NCI-H1105 (cell line): ENCODE results near the gene FBF1.

ENCODE experiments used
- DNase-seq: peaks from one replicate; lab custom pipeline; 2025; lab: John Stamatoyannopoulos, UW

The FBF1 gene

DNA sequence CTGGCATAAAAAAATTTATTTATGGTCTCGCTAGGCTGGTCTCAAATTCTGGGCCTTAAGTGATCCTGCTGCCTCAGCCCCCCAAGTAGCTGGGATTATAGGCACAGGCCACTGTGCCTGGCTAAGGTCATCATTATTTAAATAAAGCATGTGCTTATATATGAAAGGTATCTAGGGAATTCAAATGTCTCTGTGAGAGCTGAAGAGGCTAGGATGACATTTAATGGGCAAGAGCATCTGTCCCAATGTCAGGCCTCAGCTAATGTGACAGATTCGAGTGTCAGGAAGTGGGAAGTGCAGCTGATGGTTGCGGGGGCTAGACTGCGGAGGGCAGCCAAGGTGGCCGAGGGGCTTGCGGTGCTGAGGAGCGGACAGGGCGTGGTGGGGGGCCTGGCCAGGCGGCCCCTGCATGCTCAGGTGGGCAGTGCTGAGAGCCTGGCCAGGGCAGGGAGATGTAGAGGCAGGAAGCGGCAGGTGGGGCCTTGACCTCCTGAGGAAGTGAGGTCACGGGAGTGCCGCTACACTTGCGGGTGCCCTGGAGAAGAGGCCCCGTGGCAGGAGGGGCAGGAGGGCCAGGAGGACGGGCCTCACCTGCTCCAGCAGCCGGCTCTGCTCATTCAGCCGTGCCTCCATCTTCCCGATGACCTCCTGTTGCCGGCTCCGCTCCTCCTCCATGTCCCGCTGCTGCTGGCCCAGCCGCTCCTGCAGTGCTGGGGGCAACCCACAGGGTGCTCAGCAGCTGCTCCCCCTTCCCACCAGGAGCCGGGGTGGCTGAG is 23.5 kb downstream of the FBF1 start:
- no peak for DNase-seq

DNA sequence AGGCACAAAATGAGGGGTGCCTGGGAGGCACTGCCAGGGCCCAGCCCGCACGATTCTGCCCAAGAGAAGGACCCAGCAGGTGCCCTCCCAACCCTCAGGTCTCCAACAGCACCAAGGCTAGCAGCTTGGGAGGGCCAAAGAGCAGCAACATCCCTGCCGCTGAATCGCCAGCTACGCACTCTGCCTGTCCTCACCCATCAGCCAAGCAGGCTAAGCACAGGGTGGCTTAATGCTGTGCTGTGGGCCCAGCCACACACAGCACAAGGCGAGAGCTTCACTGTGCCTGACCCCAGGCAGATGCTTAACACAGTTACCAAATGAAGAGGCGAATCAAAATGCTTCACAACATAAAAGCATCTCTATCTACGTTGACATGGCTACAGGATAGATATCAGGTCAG is 25.6 kb downstream of the FBF1 start:
- DNase-seq = no peak

DNA sequence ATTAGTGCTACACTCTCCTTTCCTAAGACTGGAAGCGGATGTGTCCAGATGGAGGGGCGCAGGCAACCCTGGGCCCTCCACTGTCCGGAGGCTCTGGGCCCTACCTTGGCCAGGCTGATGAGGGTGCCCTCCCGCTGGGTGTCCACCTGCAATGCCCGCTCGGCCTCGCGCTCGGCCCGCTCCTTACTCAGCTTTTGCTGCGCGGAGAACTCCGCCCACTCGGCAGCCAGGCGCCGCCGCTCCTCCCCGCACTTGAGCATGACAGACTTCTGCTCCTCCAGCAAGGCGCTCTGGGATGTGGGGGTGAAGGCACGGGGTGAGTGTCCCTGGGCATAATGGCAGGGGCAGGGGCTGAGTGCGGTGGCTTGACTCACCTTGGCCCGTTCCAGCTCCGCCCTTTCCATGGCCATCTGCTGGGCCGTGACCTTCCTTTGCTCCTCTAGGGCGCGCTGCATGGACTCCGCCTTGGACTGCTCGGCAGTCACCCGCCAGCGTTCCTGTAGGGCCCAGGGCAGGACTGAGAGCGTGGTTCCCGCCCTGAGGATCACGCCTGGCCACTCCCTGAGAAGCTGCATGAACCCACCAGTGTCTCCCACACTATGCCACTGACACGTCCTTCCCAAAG is 26.1 kb downstream of the FBF1 start:
- DNase-seq = no peak

DNA sequence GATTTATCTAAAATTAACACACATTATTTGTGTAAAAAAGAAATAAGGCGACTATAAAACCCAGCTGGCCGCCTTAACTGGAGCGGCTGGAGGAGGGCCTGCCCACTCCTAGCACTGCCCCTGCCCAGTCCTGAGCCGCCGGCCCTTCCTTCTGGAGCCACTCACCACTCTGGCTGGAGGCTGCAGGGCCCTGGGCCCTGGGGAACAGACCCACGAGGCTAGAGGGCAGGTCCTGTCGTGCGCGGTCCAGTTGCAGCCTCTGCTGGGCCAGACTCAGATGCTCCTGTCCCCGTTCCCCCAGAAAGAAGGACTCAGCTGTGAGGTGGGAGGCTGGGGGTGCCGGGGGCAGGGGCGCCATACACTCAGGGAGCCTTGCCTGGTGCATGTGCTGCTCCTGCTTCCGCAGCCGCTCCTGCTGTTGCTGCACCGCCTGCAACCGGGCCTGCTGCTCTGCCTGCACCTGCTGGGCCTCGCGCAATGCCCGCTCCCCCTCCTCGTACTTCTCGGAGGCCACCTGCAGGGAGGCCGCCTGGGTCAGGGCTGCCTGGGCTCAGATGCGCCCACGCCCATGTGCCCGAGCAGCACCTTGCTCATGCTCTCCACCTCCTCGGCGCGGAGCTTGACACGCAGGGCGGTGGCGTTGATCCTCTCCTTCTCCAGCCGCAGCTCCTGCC is 27.2 kb downstream of the FBF1 start:
- no peak for DNase-seq

DNA sequence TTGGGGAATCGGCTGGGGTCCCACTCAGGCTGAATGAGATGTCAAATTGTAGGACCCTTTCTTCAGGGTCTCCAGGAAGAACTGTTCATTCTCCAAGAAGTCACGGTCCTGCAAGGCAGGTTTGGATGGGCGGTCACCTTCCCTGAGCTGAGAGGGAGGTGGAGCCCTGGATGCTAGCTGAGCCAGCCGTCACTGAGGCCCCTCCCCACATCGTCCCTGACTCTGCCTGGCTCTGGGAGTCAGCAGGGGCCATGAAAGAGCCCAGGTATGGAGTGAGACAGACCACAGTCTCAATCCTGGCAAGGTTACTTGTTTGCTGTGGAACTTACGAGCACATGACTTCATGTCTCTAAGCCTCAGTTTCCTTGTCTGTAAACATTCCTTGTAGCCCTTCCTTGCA is 30.1 kb downstream of the FBF1 start:
- DNase-seq = peak; percentile 26

DNA sequence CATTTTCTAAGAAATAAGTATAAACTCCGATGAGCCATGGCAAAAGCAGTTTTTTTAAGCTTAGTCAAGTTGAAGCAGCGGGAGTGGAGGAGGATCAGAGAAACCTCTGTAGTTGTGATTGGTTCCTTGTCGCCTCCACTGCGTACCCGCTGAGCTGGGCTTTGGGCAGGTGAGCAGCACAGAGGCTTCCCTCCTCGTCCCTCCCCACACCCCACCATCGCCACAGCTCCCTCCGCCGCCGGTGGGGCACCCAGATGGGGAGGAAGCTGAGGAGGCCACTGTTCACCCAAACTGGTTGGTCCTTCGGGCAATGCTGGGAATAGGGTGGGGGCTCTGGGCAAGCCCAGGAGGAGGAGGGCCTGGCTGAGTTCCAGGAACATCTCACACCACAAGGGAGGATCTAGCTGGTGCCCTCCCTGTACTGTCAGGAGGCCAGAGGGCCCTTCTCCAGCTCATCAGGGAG is 31.0 kb downstream of the FBF1 start:
- peak; percentile 82 for DNase-seq

DNA sequence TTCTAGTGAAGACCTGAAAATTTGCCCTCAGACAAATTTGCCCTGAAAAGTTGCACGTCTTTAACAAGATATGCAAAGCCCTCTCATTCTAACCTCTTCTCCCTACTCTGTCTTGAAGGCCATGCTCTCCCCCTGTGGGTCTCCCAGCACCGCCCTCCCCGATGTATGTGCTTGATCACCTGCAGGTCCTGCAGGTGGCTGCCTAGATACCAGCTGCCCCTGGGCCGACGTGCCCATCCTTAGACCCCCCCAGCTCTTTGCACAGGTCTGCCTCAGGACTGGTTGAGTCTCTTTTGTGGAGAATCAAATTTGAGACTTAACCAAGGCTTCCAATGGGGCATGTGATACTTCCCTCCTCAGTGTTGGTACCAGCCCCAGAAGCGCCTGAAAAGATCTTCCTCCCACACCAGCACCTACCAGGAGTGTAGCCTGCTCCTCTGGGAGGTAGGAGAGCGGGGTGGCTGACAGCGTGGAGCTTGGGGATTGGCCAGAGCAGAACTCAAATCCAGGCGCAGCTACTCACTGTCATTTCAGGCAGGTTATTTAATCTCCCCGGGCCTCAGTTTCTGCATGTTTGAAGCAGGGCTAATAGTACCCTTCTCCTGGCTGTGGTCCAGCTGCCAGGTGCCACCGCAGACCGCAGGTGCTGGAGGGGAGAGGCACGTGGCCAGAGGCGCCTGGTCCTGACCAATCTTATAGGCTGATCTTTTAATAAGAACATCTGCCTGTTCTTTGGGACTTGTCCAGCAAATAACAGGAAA is 31.6 kb downstream of the FBF1 start:
- DNase-seq = peak; percentile 95

DNA sequence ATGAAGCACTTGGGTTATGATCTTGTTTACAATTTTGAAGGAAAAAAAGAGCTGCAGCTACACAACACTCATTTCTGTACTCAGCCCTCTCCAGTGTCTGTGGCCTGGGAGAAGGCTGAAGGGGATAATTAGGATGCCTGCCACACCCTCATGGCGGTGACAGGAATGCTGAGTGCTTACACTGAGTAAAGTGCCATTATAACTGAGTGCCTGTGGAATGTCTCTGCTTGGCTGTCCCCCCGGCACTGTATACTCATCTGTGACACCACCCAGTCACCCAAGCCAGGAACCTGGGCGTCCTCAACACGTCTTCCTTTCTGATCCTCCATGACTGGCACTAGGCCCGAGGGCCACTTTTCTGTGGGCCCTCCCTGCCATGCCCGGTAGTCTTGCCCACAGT is 32.6 kb downstream of the FBF1 start:
- peak; percentile 49 for DNase-seq

DNA sequence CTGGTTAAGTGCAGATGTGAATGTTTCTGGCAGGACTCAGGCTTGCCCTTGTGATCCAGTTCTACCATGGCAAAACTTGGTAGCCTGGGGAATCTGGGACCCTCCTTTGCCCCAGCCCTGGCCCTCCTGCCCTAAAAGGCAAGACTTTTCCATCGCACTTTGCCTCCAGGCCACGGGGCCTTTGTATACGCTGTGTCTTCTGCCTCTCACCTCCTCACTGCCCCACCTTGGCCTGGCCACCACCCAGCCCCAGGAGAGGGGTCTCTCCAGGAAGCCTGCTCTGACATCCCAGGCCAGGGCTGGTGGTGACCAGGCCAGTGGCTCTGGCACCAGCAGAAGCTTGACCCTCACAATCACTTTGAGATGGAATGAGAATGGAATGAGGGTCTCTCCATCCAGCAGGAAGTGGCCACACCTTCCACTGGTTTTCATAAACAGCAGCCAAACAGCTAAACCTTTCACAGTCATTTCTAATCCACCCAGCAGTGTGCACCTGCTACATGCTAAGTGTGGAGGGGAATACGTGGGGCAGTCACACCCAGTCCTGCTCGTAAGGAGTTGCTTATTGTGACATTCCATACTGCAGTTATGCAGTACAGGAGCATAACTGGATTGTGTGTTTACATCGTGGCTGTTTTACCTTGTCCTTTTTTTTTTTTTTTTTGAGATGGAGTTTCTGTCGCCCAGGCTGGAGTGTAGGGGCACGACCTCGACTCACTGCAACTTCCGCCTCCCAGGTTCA is 34.5 kb downstream of the FBF1 start:
- DNase-seq = no peak

DNA sequence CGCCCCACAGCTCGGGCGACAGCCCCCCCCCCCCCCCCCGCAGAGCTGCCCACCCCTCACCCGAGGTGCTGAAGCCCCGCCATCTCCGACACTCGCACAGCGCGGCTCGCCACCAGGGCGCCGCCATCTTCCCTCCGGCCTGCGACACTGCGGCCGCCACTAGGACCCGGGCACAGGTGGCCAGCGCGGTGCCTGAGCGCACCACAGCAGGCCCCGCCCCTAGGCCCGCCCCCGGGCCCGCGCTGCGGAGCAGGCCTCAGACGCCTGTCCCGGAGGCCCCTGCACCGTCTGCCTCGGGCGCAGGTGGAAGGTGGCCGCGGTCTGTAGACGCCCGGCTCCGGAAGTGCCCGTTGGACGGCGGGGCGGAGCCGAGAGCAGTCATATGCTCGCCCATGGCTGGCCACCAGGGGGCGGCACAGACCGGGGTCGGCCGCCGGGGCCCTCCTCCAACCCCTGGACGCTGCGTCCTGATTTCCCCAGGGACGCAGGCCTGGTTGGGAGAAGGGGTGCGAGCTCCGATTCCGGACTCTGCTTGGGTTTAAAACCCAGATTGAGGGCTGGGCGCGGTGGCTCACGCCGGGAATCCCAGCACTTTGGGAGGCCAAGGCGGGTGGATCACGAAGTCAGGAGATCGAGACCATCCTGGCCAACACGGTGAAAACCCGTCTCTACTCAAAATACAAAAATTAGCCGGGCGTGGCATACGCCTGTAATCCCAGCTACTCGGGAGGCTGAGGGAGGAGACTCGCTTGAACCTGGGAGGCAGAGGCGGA is 35.9 kb downstream of the FBF1 start, which contains the start of gene MRPL38:
MRPL38 (minus strand) TSS at position 136 of the 773 bp plus-strand sequence; CDS start at position 127, 9 bp downstream.
- peak; percentile 94 for DNase-seq

DNA sequence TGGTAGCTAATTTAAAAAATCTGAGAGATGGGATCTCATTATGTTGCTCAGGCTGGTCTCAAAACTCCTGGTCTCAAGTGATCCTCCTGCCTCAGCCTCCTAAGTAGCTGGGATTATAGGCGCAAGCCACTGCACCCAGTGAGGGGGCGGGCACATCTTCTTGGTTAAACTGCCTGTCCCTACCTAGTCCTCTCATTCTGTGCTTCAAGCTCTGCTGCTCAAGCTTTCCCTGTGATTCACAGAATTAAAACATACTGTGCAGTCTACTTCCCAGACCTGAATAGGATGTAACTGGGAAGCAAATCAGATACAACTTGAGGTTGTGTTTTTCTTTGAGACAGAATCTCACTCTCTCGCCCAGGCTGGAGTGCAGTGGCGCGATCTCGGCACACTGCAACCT is 38.4 kb downstream of the FBF1 start:
- DNase-seq = no peak

DNA sequence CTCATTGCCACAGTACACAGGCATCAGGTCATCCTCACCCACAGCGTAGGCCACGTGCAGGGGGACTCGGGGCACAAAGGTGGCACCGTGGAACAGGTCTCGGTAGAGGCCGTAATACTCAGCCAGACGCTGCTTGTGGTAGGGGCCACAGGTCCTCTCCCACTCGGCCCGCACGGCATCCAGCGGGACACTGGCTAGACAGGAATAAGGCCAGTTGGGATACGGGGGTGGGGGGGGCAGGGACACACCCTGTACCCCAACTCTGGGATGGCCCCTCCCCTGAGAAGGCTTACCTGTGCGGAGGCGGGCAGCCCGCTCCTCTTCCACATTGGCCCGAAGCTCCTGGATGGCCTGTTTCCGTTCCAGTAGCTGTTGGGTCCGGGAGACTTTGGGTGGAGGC is 39.1 kb downstream of the FBF1 start:
- no peak for DNase-seq

DNA sequence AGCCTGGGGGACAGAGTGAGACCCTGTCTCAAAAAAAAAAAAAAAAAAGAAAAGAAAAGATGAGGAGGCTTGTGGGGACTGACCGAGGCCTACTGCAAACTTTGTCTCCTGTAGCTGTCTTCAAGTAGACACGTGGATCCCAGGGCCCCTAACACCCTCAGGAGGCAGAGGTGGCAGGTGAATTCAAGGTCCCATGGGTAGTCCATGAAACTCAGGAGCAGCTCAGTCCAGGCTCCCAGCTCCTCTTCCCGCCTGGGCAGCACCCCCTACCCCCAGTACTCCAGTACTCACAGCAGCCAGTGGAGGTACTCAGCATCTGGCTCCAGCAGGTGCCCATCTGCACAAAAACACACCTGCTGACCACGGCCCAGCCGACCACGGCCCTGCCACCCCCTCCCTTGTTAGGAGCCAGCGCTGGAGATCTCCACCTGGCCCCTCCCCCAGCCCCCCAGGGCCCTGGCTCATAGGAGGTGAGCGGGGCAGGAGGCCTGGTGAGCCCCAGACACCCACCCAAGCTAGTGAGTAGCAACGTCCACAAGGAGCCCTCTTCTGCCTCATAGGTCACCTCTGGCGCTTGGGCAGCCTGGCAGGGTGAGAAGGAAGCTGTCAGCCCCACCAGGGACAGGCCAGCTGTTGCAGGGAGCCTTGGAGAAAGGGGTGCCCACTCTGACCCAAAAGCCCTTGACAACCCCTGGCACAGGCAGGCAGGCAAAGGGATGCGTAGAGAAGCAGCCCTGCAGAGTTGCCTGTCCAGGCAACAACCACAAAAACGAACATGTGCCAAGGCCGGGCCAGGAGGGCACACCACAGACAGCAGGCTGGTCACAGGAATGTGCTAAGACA is 39.9 kb downstream of the FBF1 start:
- no peak for DNase-seq

DNA sequence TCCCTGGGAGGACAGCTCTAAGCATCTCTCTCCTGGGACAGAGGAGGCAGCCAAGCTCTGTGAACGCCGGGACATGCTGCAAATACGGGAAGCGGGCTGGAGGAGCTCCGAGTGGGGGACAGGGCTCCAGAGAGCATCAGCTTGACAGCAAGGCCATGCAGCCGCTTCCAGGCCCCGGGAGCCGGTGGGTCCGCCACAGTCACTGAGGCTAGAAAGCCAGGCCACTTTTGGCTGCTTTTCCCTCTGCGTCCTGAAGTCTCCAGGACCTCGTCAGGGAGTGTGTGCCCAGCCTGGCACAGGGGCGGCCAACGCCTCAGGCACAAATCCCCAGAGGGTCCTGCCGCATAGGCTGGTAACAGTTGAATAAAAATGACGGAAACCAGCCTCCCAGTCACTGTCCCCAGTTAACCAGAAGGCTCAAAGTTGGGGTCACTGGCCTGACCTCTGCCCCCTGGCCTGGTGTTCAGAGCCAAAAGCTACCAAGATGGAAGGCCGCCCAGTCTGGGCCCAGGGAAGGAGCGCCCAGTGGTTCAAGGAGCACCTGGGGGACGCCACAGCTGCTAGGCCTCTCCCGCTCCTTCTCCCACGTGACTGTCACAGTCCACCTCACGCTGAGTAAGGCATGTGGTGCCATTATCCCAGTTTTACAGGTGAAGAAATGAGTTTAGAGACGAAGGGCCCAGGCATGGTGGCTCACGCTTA is 40.9 kb downstream of the FBF1 start:
- DNase-seq = no peak

DNA sequence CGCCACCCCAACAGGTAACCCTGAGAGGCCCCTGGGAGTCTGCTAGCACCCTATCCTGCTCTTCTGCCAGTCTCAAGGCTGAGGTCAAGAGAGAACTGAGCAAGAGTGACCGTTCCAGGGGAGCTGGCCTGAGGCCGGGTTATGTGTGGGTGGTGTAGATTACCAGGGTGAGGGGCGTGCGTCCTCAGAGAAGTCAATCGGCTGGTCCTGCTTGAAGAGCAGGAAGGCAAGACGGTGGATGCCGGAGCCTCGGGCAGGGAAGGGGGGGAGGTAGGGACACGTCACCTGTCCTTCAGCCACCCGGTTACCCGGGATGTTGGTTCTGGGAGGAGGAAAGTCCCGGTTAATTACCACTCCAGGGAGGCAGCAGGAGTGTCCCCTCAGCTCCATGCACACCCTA is 41.5 kb downstream of the FBF1 start:
- DNase-seq = no peak

DNA sequence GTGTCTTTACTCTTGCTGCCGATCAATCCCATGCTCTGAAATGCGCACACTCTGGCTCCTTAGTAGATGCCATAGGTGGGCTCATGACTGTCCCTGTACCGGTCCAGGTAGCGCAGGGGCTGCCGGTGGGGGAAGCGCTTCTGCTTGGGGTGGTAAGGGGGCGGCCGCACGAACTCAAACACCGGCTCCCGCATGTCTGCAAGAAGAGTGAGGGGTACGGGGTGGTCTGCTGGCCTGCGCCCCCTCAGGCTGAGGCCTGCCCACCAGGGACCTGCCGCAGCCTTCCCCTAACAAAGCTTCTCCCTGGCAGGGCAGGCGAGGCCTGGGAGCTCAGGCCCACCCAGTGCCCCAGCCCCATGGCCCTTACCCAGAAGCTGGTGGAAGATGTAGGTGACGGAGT is 42.1 kb downstream of the FBF1 start:
- DNase-seq = no peak

DNA sequence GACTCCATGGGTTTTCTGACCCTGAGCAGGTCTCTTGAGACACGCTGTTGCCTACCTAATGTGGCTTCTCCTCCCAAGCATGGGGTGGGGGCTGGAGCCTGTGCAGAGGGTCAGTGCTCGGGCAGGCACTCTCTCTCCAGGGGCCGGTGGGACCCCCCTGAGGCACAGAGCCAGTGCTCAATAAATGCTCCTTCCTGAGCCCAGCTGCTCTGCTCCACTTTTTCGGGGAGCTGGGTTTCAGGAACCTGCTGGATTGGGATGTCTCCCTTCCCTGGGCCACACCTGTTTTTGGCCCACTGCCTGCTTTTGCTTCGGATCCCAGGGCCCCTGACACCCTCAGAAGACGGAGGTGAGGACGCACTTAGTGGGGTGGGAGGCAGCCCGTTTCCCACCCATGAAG is 42.8 kb downstream of the FBF1 start:
- no peak for DNase-seq

DNA sequence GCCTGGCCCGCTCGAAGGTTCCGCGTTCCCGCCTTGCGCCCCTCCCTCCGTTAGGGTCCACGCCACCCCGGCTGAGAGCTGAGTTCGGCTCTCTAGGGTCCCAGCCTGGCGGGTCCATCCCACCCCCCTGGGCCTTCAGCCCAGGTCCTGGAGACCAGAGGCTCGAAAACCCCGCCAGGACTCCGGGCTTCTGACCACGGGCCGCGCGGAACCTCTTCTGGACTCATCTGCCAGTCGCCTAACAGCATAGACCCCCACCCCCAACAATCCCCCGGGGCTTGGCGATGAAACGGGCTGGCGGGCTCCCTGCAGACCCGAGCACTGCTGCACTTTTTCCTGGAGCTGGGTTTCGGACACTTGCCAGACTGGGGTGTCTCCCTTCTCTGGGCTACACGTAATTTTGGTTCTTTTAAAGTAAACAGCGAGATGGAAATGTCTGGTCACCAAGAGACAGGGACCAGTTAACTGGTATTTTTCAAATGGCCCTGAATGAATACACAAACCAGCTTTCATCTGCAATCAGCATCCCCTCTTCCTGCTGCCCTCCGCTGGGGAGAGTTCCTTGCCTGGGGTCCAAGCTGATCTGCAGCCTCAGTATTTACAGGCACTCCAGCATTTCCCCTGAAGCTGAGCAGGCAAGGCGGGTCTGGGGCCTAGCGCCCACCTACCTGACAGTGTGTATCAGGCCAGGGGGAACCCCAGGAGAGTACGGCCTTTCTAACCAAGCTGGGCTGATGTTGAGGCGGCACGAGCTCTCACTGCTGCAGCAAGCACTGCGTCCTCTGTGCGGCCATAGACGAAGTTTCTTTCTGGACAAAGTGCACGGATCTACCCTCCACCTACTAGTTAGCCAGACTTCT is 43.5 kb downstream of the FBF1 start:
- DNase-seq = no peak
